Stimulated activated CD8-positive, alpha-beta memory T cell treated with anti-CD3 and anti-CD28 coated beads, Interleukin-15, amount 100 ng/mL, for 4 hours (primary cell): ENCODE measurements around the gene EDA.
"Not testable (repeated sequence)": the region's sequence is repeated elsewhere in the genome, so short reads cannot be mapped to it uniquely, and the experiment has no call there.

Source experiments
- DNase-seq, 2 donors: peaks; one replicate each; pipeline ENCODE4 v3.0.0-alpha.2; 2020; ENCODE audit warnings: low read depth in 2 of 2

Gene EDA

DNA sequence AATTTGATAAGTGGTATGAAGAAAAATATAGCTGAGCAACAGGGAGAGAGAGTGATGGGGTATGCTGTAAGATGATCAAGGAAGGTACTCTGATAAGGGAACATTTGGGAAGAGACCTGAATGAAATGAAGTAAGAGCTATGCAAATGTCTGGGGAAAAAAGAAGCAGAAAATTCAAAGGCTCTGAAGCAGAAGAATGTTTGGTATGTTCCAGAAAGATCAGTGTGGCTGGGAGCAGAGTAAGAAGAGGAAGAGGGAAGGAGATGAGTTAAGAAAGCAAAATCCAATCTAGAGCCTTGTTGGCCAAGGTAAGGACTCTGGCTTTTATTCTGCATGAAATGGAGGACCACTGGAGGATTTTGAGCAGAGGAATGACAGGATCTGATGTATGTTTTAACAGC, 343.8 kb downstream of the EDA start:
- no peak for DNase-seq

DNA sequence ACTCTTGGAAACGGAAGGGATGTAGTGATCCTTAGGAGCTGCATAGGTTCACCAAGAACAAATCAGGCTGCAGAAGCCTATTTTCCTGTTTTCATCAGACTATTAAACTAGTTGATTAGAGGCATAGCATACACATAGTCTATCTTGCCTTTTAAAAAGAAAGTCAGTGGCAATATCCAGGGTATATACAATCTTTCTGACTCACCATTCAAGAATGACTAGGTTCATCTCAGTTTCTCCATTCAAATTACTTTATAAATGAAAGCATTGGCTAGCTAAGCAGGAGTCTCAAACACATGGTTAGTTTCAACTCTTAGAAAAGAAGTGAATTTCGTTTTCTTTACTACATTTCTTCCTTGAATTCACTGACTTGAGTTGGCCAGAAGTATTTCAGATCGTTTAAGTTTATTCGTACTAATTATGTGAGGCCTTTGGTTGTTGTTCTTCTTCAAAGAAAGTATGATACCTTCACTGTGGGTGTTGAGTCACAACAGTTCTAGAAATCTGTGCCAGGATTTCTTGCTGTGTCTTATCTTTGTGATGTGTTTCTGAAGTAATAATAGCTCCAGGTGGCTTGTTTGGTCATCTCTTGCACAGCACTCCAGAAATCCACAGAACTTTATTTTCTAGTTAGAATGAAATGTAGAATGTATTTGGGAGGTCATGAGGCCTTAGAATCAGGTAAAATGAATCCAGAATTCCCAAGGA, 345.6 kb downstream of the EDA start:
- DNase-seq: no peak

DNA sequence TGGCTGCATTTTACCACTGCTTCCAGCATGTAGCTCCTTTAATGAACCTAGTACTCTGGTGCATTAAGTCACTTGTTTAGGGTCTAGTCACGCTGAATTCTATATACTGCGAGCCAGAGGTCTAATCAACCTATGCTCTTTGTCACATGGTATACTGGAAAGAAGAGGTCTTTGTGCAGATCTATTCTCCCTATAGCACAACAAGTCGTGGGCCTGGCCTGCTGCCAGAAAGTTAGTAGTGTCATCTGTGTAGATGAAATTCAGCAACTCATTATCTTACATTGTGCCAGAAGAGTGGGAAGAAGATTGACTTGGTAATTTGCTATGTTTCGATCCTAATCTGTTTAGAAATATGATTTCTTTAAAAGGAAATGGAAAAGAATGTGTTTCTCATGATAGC, 353.0 kb downstream of the EDA start:
- DNase-seq: no peak

DNA sequence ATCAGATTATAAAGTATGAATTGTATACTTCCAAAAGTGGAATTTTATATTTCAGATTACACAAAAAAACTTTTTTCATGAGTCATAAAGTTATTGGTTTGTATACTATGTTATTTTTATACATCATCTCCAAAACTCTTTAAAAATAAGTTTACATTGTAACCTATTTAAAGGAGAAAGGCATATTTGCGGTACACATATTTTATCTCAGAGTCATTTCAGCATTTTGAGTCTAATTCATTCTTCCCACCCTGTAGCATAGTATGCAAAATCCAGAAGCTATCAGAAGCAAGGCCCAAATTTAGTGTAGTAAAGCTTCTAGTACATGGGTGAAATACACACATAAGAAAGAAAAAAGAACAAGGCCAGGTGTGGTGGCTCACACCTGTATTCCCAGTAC, 353.5 kb downstream of the EDA start:
- no peak for DNase-seq

DNA sequence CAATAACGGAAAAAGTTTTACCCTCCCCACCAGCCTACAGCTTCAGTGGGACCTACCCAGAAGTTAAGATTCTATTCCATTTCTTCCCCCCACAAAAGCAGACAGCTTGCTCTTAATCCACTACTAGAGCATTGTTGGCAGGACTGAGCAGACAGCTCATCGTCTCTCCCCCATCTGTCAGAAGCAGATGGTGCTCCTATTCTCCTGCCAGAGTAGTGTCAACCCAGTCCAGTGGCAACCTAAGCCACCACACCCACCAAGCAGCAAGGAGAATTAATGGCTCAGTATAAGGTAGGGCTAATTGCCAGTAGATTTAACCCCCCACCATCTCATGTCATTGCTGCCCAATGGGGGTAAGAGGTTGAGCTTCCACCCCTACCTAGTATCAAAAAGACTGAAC, 371.8 kb downstream of the EDA start:
- no peak for DNase-seq

DNA sequence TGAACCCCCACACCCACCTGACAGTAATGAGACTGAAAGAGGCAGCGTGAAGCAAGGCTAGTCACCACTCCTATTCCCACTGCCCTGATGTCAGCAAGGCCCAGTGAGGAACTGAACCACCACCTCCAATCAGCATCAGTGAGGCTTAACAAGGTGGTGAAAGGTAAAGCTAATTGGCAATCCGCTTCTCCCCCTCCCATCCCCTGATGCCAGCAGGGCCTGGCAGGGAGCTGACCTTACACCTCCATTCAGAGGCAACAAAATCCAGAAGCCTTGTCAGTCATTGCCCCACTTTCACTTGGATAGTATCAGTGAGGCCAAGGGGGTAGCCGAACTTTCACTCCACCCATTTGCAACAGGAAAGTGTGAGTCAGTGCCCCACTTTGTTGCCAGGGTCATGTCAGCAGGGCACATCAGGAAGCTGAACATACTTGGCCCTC, 373.1 kb downstream of the EDA start:
- no peak for DNase-seq

DNA sequence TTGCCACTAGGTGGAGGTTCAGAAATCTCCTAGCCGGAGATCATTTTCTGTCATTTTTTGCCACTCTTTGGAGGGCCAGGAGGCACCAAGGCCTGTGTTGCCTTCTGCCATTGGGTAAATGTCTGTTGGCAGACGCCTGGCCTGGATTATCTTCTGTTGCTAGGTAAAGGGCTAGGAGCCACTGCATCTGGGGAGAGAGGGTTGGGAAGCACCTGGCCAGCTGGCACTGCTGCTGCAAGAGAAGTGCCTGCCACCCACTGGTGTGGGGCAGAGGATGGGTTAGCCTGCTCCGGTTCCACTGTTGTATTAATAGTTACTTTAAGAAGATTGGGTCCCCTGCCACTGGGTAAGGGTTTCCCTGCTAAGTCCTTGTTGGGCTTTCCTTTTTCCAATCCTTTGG, 375.8 kb downstream of the EDA start:
- no peak for DNase-seq

DNA sequence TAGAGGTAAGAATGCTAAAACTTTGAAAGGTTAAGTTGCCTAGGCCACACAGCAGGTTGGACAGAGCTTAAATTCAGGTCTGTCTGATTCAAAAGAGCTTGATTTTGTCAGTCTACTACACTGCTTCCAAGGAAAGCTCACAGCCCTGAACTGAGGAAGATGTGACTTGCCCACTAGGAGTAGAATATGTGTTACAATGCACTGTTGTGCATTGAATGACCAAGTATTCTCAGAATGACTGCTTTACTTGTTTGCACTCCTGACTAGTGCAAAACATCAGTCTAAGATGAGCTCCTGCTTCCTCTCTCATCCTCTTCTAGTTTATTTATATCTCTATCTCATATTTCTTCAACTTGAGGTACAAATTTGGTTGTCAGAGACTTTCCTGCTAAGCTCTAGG, 377.6 kb downstream of the EDA start:
- DNase-seq: no peak

DNA sequence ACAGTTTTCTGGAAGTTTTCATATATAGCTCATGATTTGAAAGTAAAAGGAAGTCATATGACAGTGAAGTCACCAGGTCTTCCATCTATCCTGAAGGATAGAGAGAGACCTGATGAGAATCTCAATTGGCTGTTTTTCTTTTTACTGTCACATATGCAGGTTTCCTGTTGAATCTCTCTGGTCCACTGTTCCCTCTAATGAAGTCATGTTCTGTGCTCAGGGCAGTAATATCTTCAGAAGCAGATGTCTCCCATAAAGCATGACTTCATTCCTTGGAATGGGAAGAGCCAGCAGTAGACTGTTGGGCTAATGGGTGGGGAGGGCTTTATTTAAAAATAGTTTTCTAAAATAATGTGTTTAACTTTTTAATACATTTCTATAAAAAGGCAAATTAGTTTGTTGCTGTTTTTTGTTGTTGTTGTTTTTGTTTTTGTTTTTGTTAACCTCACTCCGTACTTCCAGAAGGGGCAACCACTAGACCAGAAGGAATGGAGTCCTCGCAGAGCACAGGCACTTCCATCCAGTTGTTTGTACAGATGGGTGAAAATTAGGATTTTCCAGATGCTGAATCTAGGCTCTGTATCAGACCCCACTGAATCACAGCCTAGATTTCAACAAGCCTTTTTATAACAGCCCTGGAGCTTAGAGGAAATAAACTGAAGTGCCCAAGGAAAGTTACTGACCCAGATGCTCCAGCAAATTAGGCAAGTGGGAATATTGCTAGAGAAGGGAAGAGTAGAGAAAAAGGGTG, 379.6 kb downstream of the EDA start:
- DNase-seq: no peak

DNA sequence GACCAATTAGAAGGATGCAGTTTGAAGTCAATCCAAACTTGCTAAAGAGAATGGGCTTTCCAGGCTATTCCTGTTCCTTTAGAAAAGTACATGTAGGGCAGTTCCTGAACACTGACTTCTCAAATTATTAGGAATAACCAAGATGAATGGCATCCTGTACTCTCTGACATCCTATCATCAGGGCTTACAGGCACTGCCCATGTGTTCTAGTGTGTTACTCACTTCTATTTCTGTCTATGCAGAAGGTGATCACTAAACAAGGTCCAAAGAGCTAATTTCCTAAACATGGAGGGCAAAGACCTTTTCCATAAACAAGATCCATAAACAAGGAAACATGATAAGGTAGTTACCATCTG, 380.2 kb downstream of the EDA start:
- no peak for DNase-seq

DNA sequence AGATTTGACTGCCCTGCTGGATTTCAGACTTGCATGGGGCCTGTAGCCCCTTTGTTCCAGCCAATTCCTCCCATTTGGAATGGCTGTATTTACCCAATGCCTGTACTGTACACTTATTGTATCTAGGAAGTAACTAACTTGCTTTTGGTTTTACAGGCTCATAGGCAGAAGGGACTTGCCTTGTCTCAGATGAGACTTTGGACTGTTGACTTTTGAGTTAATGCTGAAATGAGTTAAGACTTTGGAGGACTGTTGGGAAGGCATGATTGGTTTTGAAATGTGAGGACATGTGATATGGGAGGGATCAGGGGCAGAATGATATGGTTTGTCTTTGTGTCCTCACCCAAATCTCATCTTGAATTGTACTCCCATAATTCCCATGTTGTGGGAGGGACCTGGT, 382.4 kb downstream of the EDA start:
- DNase-seq: not testable (repeated sequence)

DNA sequence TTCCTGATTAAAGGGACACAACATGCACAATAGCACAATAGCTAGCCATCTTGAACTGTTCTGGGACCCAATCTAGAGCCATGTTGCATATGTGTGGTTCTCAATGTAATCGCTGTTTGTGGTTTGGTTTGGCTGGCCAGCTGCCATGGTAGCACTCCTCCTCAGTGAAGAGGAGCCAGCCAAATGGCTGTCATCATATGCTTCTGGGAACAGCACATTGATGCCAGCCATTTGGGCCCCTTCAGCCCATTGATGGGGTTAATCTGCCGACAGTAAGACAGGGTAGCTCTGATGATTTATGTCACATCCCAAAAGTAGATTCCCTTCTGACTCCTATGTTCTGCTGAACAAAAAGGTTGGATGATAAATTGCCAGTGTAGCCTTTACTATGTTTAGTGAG, 385.4 kb downstream of the EDA start:
- no peak for DNase-seq

DNA sequence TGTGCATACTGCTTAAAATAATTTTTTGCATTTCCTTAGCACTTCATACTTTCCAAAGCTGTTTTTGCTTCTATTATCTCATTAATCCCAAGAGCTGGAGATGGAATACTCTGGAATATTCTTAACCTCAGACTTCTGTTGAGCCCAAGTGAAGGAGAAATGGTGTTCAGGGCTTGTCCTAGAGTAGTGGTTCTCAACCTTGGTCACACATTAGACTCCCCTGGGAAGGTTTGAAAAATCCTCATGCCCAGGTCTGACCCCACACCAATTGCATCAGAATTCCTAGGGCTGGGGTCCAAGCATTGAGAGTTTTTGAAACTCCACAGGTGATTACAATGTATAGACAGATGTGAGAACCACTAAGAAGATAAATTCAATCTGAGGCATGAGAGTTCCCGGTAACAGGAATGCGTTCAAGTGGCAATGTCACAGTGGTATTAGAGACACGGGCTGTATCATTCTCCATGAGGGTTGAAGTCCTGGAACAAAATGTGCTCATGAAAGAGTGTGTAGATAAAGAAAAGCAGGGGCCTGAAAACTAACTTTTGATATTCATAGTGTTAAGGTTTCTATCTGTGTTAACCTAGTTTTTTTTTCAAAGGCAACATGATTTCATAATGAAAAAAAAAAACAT, 385.9 kb downstream of the EDA start:
- no peak for DNase-seq

DNA sequence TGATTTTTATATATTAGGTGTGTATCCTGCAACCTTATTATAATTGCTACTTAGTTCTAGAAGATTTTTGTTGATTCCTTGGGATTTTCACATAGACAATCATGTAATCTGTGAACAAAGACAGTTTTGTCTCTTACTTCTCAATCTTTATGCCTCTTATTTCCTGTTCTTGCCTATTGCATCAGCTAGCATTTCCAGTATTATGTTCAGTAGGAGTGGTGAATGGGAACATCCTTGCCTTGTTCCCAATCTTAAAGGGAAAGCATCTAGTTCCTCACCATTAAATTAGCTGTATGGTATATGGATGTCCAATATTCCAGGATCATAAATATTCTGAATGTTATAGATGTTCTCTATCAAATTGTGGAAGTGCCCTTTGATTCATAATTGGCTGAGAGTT, 392.0 kb downstream of the EDA start:
- no peak for DNase-seq

DNA sequence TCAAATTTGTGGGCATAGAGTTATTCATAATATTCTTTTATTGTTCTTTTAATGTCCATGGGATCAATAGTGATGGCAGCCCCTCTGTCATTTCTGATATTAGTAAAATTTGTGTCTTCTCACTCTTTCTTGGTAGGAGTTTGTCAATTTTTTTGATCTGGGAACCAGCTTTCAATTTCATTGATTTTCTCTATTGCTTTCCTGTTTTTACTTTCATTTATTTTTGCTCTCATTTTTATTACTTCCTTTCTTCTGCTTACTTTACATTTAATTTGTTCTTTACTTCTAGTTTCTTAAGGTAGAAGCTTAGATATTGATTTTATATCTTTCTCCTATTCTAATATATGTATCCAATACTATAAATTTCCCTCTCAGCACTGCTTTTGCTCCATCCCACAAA, 393.1 kb downstream of the EDA start:
- DNase-seq: no peak

DNA sequence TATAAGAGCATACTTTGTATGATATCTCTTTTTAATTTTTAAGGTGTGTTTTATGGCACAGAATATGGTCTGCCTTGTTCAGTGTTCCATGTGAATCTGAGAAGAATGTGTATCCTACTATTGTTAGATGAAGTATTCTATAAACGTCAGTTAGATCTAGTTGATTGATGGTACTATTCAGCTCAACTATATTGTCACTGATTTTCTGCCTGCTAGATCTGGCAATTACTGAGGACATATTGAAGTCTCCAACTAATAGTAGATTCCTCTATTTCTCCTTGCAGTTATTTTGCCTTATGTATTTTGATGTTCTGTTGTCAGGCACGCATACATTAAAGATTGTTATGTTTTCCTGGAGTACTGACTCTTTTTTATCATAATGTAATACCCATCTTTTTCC, 394.1 kb downstream of the EDA start:
- DNase-seq: no peak

DNA sequence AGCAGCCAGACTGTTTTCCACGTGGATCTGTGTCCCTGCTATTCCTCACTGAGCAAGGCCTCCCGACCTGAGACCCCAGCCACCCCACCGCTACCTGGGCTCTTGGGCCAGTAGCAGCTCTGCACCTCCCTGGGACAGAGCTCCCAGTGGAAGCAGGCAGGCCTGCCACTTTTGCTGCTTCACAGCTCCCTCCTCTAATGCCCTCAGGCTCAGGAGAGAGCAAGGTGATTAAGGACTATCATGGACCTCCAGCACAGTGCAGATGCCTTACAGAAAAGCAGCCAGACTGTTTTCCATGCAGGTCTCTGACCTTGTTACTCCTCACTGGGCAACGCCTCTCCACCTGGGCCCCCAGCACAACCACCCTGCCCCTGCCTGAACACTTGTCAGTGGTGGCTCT, 396.8 kb downstream of the EDA start:
- DNase-seq: no peak

DNA sequence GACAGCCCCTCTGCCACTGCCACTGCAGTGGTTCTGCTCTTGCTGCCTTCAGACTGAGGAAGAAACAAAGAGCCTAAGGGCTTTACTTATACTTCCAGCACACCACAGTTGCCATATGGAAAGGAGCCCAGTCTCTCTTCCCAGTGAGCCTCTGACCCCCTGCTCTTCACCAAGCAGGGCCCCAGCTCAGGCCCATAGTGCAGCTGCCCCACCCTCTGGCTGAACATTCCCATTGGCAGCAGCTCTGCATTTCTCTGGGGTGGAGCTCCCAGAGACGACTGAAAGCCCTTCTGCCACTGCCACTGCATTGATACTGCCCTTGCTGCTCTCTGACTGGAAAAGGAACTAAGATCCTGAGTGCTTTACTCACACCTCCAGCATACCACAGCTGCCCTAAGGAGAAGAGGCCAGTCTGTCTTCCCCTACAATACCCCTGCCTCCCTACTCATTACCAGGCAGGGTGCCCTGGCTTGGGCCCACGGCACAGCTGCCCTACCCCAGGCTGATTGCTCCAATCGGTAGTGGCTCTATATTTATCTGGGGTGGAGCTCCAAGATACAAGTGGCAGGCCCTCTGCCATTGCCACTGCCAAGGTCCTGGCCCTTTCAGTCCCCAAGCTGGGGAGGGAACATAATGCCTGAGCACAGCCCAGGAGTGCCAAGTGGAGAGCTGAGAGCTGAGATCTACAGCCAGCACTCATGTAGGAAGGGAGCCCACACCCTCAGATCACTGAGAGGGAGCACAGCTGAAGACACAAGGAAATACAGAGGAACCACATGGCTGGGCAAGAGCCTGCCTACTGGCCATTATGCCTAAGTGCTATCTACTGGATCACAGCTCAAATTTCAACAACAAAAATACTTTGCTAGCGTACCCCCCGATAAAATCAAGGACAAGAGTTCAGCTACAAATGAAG, 397.8 kb downstream of the EDA start:
- DNase-seq: no peak

DNA sequence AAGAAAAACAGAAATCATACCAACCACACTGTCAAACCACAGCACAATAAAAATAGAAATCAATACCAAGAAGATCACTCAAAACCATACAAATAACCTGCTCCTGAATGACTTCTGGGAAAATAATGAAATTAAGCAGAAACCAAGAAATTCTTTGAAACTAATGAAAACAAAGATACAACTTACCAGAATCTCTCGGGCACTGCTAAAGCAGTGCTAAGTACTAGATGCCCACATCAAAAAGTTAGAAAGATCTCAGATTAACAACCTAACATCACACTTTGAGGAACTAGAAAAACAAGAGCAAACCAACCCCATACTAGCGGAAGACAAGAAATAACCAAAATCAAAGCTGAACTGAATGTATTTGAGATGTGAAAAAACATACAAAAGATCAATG, 400.6 kb downstream of the EDA start:
- DNase-seq: no peak

DNA sequence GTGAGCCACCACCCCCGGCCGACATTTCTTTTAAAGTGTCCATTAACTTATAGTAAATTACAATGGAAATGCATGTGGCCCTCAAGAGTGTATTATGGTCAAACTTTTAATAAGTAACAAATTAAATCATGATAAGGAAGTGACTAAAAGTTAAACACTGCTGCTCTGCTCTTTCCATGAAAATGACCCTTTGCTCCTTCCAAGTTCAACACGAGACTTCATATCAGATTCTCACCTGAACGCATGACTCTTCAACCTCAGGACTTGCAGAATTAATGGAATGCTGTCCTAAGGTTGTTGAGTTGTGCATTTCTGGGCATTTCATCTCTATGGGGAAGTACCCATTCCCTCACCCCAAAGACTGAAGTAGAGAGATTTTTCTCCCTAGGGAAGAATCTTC, 406.7 kb downstream of the EDA start:
- DNase-seq: no peak

DNA sequence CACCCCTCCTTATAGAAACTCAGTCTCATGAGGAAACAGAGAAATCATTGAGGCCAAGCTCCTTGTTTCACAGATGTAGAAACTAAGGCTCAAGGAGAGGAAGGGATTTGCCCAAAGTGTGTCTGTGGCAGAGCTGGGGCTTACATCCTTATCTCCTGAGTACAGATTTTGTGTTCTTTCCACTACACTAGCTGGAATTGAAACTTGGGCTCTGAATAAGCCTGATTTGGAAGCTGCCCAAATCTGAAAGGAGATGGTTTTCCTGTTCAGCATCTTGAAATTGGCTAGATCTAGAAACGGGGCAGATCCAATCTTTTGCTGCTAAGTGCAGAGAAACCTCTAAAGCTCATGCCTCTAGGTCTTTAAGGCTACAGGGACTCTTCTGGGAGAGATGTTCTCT, 409.6 kb downstream of the EDA start:
- DNase-seq: no peak
